Measurements from ENCODE around the gene DCC.

The DCC gene

DNA sequence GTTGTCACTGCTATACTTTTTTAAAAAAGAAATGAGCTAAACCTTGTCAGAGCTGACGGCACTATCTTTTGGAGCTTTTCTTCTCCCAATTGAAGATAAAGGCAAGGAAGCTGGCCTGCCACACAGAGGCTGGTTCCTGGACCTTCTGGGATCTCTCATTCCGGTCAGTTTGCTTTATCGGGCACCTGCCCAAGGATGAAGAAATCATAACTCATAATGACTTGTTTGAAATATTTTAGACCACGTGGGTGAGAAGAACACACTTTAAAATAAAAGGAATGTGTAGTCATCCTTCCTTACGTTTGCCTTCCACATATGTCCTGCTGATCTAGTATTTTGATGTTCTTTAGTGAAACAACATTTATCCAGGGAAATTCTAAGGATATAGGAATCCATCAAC, 535.7 kb downstream of the DCC start:
- DNase-seq (ENCODE audit: low read depth, low spot score) = no peak
- no peak overlapping the region for H3K4me3 ChIP-seq (ENCODE audit: low read depth, low read length)
- CTCF ChIA-PET = no interaction called here
- TF ChIP-seq, protein P1, sequence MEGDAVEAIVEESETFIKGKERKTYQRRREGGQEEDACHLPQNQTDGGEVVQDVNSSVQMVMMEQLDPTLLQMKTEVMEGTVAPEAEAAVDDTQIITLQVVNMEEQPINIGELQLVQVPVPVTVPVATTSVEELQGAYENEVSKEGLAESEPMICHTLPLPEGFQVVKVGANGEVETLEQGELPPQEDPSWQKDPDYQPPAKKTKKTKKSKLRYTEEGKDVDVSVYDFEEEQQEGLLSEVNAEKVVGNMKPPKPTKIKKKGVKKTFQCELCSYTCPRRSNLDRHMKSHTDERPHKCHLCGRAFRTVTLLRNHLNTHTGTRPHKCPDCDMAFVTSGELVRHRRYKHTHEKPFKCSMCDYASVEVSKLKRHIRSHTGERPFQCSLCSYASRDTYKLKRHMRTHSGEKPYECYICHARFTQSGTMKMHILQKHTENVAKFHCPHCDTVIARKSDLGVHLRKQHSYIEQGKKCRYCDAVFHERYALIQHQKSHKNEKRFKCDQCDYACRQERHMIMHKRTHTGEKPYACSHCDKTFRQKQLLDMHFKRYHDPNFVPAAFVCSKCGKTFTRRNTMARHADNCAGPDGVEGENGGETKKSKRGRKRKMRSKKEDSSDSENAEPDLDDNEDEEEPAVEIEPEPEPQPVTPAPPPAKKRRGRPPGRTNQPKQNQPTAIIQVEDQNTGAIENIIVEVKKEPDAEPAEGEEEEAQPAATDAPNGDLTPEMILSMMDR (IDR thresholded peaks at IDR 0.05; ENCODE audit: insufficient read depth, low read length, missing control alignments) = no peak
- POLR2A ChIA-PET = no interaction called here

DNA sequence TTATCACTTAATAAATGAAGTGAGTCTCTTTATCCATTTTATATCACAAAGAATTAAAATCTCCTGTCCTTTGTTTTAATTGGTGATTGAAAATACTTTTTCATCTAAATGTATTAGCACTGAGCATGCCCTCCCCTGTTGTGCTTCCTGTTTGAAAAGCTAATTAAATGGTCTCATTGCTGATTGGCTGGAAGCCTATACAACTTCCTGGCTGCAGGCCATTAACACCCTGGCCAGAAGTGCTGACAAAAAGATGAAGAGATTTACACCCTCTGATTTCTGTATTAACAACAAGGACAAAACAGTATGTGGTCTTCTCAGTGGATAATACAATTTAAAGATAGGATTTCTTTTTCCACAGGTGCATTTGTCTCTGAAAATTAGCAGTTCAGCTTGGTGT, 548.0 kb downstream of the DCC start:
- no peak for DNase-seq (ENCODE audit: low read depth, low spot score)
- no peak overlapping the region for H3K4me3 ChIP-seq (ENCODE audit: low read depth, low read length)
- ChIA-PET POLR2A (no interaction called here), CTCF (no interaction called here)
- TF ChIP-seq, protein P1 (IDR thresholded peaks at IDR 0.05; ENCODE audit: insufficient read depth, low read length, missing control alignments) = no peak

- DNase-seq (ENCODE audit: low read depth, low spot score) = no peak
- H3K4me3 ChIP-seq (ENCODE audit: low read depth, low read length) = no peak overlapping the region
- TF ChIP-seq, protein P1 (IDR thresholded peaks at IDR 0.05; ENCODE audit: insufficient read depth, low read length, missing control alignments) = no peak
- ChIA-PET CTCF (no interaction called here), POLR2A (no interaction called here)
These were observed 554.8 kb downstream of the DCC start for GRCh38 chr18:52894801-52895200.

DNA sequence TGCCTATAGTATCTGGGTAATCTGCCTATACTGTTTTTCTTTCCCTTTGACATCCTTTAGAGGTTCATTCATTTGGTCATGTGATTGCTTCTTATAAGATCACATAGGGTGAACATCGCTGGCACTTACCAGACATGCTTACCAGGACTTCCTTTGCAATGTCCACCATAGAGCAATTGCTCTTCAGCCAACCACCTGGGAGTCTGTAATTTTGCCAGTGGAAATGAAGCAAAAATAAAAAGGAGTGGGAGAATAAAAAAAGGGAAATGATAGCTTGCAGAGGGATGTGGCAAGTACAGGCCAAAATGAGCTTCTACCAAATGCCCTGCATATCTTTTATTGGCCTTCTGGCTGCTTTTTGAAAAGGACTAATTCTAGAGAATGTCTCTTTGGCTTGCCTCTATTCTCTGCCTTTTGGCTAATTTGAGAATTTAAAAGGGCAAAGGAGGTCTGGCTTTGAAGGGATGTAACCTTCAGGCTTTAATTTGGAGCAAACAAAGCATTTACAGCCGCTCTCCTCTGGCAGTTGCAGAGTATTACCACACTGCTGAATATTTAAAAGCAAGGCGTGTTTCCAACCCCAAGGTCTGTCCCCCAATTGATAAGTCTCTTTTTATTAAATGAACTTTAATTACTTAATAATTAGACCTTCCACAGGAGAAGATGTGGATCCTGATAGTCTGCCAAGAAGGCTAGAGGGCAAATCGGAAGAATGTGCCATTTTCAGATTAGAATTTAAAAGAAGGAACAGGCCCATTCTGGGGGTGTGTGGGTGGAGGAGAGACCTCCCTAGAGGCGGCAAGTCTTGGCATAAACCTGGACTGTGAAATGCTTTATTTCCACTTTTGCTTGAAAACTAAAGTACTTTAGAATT, 557.9 kb downstream of the DCC start:
- no peak for DNase-seq (ENCODE audit: low read depth, low spot score)
- ChIA-PET CTCF (no interaction called here), POLR2A (no interaction called here)
- TF ChIP-seq, protein P1 (IDR thresholded peaks at IDR 0.05; ENCODE audit: insufficient read depth, low read length, missing control alignments) = no peak
- no peak overlapping the region for H3K4me3 ChIP-seq (ENCODE audit: low read depth, low read length)

- TF ChIP-seq, protein P1 (IDR thresholded peaks at IDR 0.05; ENCODE audit: insufficient read depth, low read length, missing control alignments) = no peak
- H3K4me3 ChIP-seq (ENCODE audit: low read depth, low read length) = no peak overlapping the region
- no peak for DNase-seq (ENCODE audit: low read depth, low spot score)
- CTCF ChIA-PET = no interaction called here
- POLR2A ChIA-PET = no interaction called here
These were observed 558.6 kb downstream of the DCC start for GRCh38 chr18:52898485-52899058.

DNA sequence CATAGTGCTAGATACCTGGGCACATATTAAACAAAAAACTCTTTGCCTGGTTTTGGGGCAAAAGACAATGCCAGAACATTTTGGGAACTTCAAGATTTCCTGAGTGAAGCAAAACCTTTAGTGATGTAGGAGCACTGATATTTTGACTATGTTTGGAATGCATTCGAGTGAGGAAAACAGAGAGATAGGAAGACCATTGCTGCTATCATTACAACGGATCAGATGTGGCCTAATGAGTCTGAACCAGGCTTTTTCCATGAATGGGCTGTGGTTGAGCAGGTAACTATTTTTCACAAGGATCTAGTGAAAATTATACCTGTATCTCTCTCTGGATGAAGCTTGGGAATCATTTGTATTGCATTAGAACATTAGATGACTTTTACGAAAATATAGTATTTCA, 562.2 kb downstream of the DCC start:
- ChIA-PET POLR2A (no interaction called here), CTCF (interaction anchor here (0.9 to 1.7 kb wide), 3 partner anchors 12 to 1234 kb away, joined by 3 to 5 read pairs (median 4); no protein-coding TSS in a partner anchor)
- DNase-seq (ENCODE audit: low read depth, low spot score) = no peak
- TF ChIP-seq, protein P1 (IDR thresholded peaks at IDR 0.05; ENCODE audit: insufficient read depth, low read length, missing control alignments) = no peak
- H3K4me3 ChIP-seq (ENCODE audit: low read depth, low read length) = no peak overlapping the region
